Measurements from ENCODE around the gene FGFRL1.

DNA sequence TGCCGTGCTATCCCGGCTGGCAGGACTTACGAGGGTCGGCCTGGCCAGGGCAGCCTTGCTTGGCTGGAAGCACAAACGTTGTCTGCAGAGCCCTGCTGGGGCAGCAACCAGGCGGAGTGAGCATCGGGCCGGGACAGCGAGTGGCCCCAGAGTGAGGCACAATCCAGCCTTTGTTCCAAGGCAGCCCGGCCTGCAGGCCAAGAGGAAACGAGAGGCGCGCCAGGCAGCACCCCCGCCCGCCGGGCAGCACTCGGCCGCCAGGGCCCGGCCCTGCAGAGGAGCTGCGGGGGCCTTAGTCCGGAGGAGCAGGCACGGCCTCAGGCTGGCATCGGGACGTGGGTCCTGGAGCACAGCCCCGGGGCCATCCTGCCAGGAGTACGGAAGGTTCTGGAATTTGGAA, 24.1 kb downstream of the FGFRL1 start:
- TF ChIP-seq, protein P1, sequence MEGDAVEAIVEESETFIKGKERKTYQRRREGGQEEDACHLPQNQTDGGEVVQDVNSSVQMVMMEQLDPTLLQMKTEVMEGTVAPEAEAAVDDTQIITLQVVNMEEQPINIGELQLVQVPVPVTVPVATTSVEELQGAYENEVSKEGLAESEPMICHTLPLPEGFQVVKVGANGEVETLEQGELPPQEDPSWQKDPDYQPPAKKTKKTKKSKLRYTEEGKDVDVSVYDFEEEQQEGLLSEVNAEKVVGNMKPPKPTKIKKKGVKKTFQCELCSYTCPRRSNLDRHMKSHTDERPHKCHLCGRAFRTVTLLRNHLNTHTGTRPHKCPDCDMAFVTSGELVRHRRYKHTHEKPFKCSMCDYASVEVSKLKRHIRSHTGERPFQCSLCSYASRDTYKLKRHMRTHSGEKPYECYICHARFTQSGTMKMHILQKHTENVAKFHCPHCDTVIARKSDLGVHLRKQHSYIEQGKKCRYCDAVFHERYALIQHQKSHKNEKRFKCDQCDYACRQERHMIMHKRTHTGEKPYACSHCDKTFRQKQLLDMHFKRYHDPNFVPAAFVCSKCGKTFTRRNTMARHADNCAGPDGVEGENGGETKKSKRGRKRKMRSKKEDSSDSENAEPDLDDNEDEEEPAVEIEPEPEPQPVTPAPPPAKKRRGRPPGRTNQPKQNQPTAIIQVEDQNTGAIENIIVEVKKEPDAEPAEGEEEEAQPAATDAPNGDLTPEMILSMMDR (IDR thresholded peaks at IDR 0.05; ENCODE audit: borderline replicate concordance, extremely low read depth, low read length, poor library complexity, severe bottlenecking): no peak
- no peak for TF ChIP-seq EZH2 (IDR thresholded peaks at IDR 0.05; ENCODE audit: borderline replicate concordance, low read depth, low read length, severe bottlenecking)

All from DND-41 (cell line).